Aorta (tissue), 5 donors: ENCODE measurements around the gene KIF1A. TPM values are rescaled to one million over a fixed set of nuclear protein-coding genes. Genes with fewer than 3 reads are reported as not detected.

ENCODE experiments used
- ATAC-seq: fragments of 200-7000 bp; cut with Tn5 transposase; one replicate; pipeline ENCODE4 v1.9.1; 2022; ENCODE audit warnings: moderate library complexity; ENCODE audit not compliant: low FRiP score
- DNase-seq, 2 donors: peaks; one replicate each; pipeline ENCODE4 v3.0.0-alpha.2; 2020
- H3K27ac ChIP-seq, 2 donors: one replicate each; pipeline ENCODE4 v1.5.1; 2013; ENCODE audit warnings: low read length in 2 of 2, mild to moderate bottlenecking in 2 of 2, moderate library complexity in 2 of 2, control low read depth in 1 of 2, inconsistent platforms in 1 of 2, low read depth in 1 of 2
- H3K27me3 ChIP-seq, 2 donors: one replicate each; pipeline ENCODE4 v1.6.1; 2013; ENCODE audit warnings: control low read depth in 1 of 2, low read length in 1 of 2, mild to moderate bottlenecking in 1 of 2, moderate library complexity in 1 of 2; ENCODE audit not compliant: insufficient read depth in 2 of 2, control insufficient read depth in 1 of 2
- H3K36me3 ChIP-seq, 2 donors: one replicate each; pipeline ENCODE4 v1.6.1; 2013; ENCODE audit warnings: control low read depth in 1 of 2, low read length in 1 of 2, mild to moderate bottlenecking in 1 of 2; ENCODE audit not compliant: insufficient read depth in 2 of 2, control insufficient read depth in 1 of 2
- H3K4me1 ChIP-seq, 2 donors: one replicate each; pipeline ENCODE4 v1.6.1; 2013; ENCODE audit warnings: low read length in 2 of 2, control low read depth in 1 of 2, mild to moderate bottlenecking in 1 of 2, moderate library complexity in 1 of 2; ENCODE audit not compliant: insufficient read depth in 2 of 2, control insufficient read depth in 1 of 2
- H3K4me3 ChIP-seq, 2 donors: one replicate each; pipeline ENCODE4 v1.5.1; 2013; ENCODE audit warnings: low read length in 2 of 2, control low read depth in 1 of 2, mild to moderate bottlenecking in 1 of 2
- H3K9me3 ChIP-seq: one replicate; pipeline ENCODE4 v1.6.1; 2013; ENCODE audit warnings: mild to moderate bottlenecking, low read length; ENCODE audit not compliant: control insufficient read depth
- WGBS, 2 donors: extraction: QIAGEN DNeasy Blood & Tissue Kit; methylation state at CpG; one replicate each; pipeline ENCODE4 v1.1.7; 2013; 5-methylcytosine and 5-hydroxymethylcytosine counted together
- intact Hi-C, 2 donors: fragments of 100-400 bp; cut with DNase I; formaldehyde crosslinking; loops; one replicate each; pipeline versions ENCODE4 v1.14.2 to v1.15.0; 2022
- polyA plus RNA-seq, 2 donors: library from polyadenylated mRNA; stranded (reverse); fragments of 200-250 nt; gene quantifications; one replicate each; pipeline ENCODE4 v1.2.3, GENCODE V29; 2013
- total RNA-seq, 2 donors: library from RNA; stranded (reverse); fragmentation: NEBNext Ultra II Directional; extraction: Animal tissue kit (Norgen Biotek cat#: 25700); gene quantifications; one replicate each; pipeline ENCODE4 v1.2.1, GENCODE V29; 2021
- donor health status: healthy with polysubstance abuse.
- donor health status: Bipolar disorder and iron deficiency.
- donor health status: DM: no; HTN: no; CAD: no.
- donor health status: DM: no; HTN: no; CAD: no.
- donor health status: DM: yes; HTN: yes; CAD: no.

The KIF1A gene
- total and polyA plus RNA-seq, 4 donors: 0.25 to 0.78 (median 0.72) TPM; not detected in 1

- Histone ChIP-seq H3K27me3 (no peaks in the 10 kb centered on the region), H3K4me1 (no peaks in the 10 kb centered on the region), H3K4me3 (no peak overlapping the region), H3K36me3 (no peaks in the 10 kb centered on the region), H3K27ac (no peak overlapping the region), H3K9me3 (no peaks in the 10 kb centered on the region)
- no peak for DNase-seq
- ATAC-seq: no peak
- intact Hi-C loops: no loop called here
- WGBS, 2 donors: 77% methylated on average over 4 of the region's 4 CpGs
Measured at GRCh38 chr2:240670950-240671349, 149.1 kb downstream of the KIF1A start.

- DNase-seq: no peak
- no peaks in the 10 kb centered on the region for H3K4me1 ChIP-seq
- no peak overlapping the region for H3K4me3 ChIP-seq
- no peaks in the 10 kb centered on the region for H3K9me3 ChIP-seq
- 69 to 72% methylated on average over 7 of the region's 7 CpGs for WGBS, 2 donors
- H3K27me3 ChIP-seq: no peaks in the 10 kb centered on the region
- no peak for ATAC-seq
- no peaks in the 10 kb centered on the region for H3K36me3 ChIP-seq
- intact Hi-C loops: no loop called here
- no peak overlapping the region for H3K27ac ChIP-seq
Measured at GRCh38 chr2:240670402-240670801, 149.6 kb downstream of the KIF1A start.

GRCh38 chr2:240664622-240665021 lies 155.4 kb downstream of the KIF1A start:
- Histone ChIP-seq H3K4me1 (no peaks in the 10 kb centered on the region), H3K36me3 (no peaks in the 10 kb centered on the region), H3K27me3 (peaks cover 0 to 4% of the 10 kb centered on the region in 2 donors), H3K27ac (no peak overlapping the region), H3K9me3 (peaks cover 4% of the 10 kb centered on the region), H3K4me3 (no peak overlapping the region)
- 73 to 81% methylated on average over 1 of the region's 1 CpG for WGBS, 2 donors
- DNase-seq (no peak), ATAC-seq (no peak)
- intact Hi-C loops: no loop called here

Other genes starting within 250 kb of the KIF1A start
- gene CAPN10, start 233.5 kb downstream of the KIF1A start, total RNA-seq: 10 to 100 TPM; 23.7 to 35.5 TPM
- gene CAPN10, start 233.5 kb downstream of the KIF1A start, polyA plus RNA-seq: 10 to 100 TPM; 12.6 to 66.9 TPM
- 1 to 10 TPM; 2.1 to 3.9 TPM for gene GPR35, start 194.7 kb downstream of the KIF1A start, total RNA-seq
- 10 to 100 TPM; 10.1 to 14.5 TPM for gene GPR35, start 194.7 kb downstream of the KIF1A start, polyA plus RNA-seq
- not detected for gene AQP12B, start 137.3 kb downstream of the KIF1A start, total RNA-seq
- gene AQP12B, start 137.3 kb downstream of the KIF1A start, polyA plus RNA-seq: under 1 TPM in 1 of 2 donors, not detected in 1; 0.38 TPM
- not detected for gene AQP12A, start 128.4 kb downstream of the KIF1A start, total RNA-seq
- 1 to 10 TPM in 1 of 2 donors, not detected in 1; 2.5 TPM for gene AQP12A, start 128.4 kb downstream of the KIF1A start, polyA plus RNA-seq
- not detected for gene AGXT, start 48.6 kb upstream of the KIF1A start, total RNA-seq
- not detected for gene AGXT, start 48.6 kb upstream of the KIF1A start, polyA plus RNA-seq
- not detected for gene MAB21L4, start 75.9 kb upstream of the KIF1A start, total RNA-seq
- 1 to 10 TPM in 1 of 2 donors, not detected in 1; 5.5 TPM for gene MAB21L4, start 75.9 kb upstream of the KIF1A start, polyA plus RNA-seq
- under 1 TPM; 0.13 to 0.45 TPM for gene CROCC2, start 86.1 kb upstream of the KIF1A start, total RNA-seq
- not detected for gene CROCC2, start 86.1 kb upstream of the KIF1A start, polyA plus RNA-seq
- 100 to 1,000 TPM; 108 to 149 TPM for gene SNED1, start 178.4 kb upstream of the KIF1A start, total RNA-seq
- gene SNED1, start 178.4 kb upstream of the KIF1A start, polyA plus RNA-seq: 10 to 100 TPM in 1 of 2 donors, 1 to 10 TPM in 1; 5.9 to 27.3 TPM